ENCODE results near the gene IFNK.

DNA sequence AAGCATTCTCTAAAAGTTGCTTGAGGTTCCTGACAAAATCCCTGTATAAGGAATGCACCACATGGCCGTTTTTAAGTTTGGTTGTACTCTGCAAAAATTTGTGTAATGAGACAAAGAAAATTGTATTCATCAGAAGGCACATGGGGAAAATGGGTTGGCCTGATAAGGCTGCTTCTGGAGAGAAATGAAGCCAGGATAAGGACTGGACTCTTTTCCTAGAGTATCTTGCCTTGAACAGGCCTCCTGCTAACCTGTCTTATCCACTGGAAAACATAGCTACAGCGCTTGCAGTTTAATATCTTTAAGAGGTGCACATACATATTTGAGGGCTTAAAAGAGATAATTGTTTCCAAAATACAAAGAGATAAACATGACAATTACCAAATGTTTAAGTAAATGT is 41.4 kb upstream of the IFNK start:
- TF ChIP-seq, protein P1, sequence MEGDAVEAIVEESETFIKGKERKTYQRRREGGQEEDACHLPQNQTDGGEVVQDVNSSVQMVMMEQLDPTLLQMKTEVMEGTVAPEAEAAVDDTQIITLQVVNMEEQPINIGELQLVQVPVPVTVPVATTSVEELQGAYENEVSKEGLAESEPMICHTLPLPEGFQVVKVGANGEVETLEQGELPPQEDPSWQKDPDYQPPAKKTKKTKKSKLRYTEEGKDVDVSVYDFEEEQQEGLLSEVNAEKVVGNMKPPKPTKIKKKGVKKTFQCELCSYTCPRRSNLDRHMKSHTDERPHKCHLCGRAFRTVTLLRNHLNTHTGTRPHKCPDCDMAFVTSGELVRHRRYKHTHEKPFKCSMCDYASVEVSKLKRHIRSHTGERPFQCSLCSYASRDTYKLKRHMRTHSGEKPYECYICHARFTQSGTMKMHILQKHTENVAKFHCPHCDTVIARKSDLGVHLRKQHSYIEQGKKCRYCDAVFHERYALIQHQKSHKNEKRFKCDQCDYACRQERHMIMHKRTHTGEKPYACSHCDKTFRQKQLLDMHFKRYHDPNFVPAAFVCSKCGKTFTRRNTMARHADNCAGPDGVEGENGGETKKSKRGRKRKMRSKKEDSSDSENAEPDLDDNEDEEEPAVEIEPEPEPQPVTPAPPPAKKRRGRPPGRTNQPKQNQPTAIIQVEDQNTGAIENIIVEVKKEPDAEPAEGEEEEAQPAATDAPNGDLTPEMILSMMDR (optimal IDR thresholded peaks at IDR 0.05 in 1 of 3, IDR thresholded peaks at IDR 0.05 in 1 of 3, conservative IDR thresholded peaks at IDR 0.05 in 1 of 3; ENCODE audit: extremely low read depth in 1 of 3, insufficient read depth in 2 of 3, low read length in 3 of 3), result no peak
- TF ChIP-seq EZH2 (IDR thresholded peaks at IDR 0.05; ENCODE audit: low read length), result no peak
